ENCODE results near the gene MYL12B.
"Not testable (repeated sequence)": the region's sequence is repeated elsewhere in the genome, so short reads cannot be mapped to it uniquely, and the experiment has no call there.

MYL12B gene

DNA sequence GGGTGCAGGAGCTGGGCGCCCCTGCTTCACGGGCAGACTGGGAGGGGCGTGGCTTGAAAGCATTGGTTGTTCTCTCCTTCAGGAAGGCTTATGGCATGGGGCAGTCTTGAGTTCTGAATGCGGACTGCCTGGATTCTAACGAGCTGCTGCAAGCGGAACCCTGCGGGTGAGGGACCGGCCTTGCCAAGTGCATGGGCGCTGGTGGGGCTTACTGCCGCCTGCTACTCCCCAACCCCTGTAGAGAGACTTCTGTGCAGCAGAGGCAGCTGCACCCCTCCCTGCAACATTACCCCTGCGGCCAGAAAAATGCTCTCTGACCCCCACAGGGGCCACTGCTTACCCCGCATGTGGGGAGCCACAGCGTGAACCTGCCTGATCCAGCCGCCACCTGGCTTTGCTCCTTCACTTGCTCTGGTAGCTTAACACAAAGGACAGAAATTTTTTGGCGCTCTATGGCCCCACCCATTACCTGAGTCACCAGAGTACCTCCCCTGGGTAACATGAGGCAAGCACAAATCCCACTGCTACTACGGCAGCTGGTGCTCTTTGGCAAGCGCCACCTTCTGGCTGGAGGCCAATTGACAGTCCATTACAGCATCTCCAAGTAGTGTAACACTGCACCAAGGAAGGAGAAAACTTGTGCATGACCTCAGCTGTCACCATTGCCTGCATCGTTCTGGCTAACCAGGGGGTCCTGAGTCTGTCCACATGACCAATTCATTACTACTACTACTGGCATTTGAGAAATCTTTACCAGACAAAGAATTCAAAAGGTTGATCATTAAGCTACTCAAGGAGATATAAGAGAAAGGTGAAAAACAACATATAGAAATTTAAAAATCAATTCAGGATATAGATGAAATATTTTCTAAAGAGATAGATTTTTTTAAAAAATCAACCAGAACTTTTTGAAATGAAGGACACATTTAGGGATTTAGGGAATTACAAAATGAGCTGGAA lies 35.4 kb downstream of the MYL12B start:
- no peak for DNase-seq (ENCODE audit: low spot score)

DNA sequence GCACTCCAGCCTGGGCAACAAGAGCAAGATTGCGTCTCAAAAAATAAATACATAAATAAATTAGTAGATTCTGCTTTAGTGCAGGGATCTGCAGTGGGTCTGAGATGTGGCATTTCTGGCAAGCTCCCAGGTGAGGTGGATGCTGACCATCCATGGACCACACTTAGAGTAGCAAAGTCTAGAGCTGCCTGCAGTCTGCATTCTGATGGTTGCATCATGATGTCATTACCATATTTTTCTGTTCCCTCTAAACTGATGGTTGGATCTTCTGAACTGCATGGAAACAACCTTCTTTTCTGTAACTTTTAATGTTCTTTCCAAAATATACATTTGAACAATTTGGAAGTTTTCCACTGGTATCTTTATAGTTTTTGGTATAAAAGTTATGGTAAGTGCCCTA lies 42.9 kb downstream of the MYL12B start:
- DNase-seq (ENCODE audit: low spot score), result no peak

DNA sequence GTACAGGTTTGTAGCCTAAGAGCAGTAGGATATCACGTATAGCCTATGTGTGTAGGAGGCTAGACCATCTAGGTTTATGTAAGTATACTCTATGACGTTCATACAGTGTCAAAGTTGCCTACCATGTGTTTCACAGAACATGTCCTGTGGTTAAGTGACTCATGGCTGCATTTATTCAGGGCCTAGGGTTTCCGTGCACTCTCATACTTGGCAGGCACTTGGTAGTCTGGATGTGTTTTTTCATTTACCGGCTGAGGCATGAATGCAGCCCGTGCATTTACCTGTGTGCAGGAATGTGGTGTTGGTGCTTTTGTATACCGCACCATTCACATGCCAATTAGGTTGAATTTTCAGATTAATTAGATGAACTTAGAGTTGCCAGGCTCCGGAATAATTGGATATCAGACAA lies 43.4 kb downstream of the MYL12B start:
- no peak for DNase-seq (ENCODE audit: low spot score)

DNA sequence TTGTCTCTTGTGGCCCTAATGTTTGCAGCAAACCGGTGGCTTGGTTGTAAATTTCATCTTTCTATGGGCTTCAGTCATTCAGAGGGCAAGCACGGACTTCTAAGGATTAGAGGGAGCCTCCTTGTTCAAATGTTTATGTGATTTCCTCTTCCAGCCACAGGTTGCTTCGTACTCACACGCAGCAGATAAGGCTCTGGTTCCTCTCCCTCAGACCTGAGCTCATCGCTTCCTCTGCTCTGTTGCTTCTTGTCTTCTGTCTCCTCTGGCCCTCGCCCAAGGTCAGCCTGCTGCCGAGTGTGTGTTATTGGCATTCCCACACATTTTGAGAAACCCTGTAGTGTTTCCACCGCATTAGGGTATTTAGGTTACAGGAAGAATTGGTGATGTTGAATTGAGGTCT lies 44.0 kb downstream of the MYL12B start:
- DNase-seq (ENCODE audit: low spot score), result no peak

DNA sequence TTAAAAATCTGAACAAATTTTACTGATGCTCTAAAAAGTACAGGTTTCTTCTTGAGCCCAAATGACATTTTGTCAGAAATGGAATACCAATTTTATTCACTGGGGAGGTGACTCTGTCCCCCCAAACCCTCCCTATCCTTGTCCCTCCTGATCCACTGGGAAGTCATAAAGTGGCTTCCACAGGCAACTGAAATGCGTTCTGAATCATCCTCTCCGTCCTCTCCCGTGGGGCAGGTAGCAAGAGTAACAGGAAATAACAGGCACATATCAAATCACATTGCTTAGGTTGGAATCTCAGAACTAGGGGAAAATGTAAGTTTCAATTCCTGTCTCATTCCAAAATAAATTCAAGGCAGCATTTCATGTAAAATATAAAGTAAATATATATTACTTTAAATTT lies 44.5 kb downstream of the MYL12B start:
- DNase-seq (ENCODE audit: low spot score), result no peak

DNA sequence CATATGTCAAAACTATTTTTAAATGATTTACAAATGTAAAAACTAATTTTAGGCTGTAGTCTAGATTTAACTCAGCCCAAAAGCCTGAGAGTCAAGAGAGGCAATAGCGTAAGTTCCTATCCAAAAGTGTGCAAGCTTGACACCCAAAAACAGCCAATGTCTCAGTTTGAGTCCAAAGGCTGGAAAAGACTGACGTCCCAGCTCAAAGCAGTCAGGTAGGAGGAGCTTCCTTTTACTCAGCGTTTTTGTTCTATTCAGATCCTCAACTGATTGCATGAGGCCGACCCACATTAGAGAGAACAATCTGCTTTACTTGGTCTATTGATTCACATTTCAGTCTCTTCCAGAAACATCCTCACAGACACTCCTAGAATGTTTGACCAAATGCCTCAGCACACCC lies 51.8 kb downstream of the MYL12B start:
- no peak for DNase-seq (ENCODE audit: low spot score)

DNA sequence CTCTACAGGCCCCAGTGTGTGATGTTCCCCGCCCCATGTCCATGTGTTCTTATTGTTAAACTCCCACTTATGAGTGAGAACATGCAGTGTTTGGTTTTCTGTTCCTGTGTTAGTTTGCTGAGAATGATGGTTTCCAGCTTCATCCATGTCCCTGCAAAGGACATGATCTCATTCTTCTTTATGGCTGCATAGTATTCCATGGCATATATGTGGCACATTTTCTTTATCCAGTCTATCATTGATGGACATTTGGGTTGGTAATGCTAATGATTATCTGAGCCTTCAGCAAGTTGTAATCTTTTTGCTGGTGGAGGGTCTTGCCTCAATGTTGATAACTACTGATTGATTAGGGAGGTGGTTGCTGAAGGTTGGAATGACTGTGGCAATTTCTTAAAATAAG lies 53.4 kb downstream of the MYL12B start:
- not testable (repeated sequence) for DNase-seq (ENCODE audit: low spot score)

DNA sequence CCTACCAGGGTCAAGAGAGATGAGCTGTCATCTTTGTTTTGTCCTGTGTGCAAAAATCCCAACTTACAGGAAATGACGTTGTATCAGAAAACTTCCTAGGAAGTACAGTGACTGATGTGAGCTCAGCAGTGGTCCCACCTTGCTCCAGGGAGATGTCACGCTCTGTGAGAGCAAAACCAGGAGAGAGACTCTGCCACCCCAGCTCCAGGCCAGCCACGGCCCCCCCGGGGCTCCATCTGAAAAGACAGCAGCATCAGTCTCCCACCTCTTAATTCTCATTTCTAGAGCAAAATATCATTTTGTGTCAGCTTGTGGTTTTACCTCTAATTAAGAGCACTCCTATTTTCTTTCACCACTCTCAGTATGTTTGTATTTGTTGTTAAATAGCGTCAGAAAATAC lies 57.5 kb downstream of the MYL12B start:
- no peak for DNase-seq (ENCODE audit: low spot score)

DNA sequence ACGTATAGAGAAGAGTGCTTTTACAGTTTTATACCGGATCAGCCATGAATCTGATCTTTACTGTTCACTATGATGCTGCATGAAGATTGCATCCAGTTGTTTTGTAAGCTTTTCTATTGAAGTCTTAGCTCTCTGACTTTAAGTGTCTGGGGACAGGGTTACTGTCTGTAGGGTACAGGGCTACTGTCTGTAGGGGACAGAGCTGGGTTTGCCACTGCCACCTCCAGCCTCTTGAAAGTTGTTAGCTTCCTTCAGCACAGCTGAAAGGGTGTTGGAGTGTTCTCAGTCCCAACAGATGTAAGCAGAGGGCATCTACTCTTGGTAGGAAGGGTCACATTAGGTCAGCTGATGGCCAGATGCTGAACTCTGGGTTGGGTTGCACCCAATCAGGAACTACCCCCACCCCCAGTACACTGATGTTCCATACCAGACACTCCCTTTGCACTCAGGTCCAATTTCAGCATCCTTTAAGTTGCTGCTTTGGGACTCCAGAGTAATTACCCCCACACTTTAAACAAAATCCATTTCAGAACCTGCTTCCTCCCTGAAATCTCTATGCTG lies 58.0 kb downstream of the MYL12B start:
- no peak for DNase-seq (ENCODE audit: low spot score)

DNA sequence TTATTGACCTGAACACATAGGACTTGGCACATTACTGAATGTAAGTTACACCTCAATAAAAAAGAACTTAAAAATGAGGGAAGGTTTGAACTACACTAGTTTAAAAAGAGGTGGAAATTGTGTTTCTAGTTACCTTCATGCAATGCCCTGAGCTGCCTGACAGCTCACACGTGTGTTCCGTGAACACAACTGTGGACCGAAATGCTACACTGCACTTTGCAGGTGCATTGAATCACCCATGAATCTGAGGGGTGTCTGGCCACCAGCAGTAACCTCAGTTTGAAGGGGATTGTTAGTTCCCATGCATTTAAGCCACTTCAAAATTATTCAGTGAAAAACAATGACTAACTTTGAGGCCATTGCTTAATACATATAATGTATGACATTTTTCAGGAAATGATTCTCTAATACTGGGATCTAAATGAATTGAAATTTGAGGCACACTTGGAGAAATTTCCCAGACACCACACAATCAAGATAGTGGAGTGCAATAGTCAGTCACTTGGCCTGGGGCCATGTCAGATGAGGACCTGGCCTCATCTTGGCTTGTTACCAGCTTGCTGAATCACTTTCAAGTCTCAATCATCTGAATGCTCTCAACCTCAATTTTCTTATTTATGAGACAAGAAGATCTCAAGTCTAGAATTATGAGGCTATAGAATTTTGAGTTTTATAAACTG lies 59.3 kb downstream of the MYL12B start:
- no peak for DNase-seq (ENCODE audit: low spot score)

DNA sequence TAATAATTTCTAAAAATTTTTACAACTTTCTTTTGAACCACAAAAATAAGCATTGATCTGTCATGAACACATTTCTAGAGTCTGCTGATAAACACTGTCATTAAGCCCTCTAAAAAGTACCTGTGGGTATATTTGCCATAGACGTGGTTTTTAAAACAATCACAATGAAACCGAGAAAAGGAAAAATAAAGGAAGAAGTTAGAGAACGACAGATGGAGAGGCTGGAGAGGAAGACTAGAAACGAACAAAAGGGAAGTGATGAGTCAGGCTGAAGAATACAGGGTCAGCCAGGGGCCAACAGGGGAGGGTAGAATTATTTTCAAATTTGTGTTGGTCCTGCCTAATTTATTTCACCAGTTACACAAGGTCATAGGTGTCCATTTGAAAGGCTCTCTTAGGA lies 62.0 kb downstream of the MYL12B start:
- DNase-seq (ENCODE audit: low spot score), result no peak

All from left forelimb (tissue), 1 donor.